SK-N-SH treated with all-trans-retinoic acid at 6 μM for 48 hours (cell line): ENCODE measurements around the gene ZNF362.

Source experiments
- ATAC-seq: fragments of 200-7000 bp; cut with Tn5 transposase; 3 replicates; pipeline ENCODE4 v1.9.1; 2020; ENCODE audit warnings: mild to moderate bottlenecking, moderate library complexity
- ARNTL ChIP-seq: fragments of 450-650 bp; formaldehyde crosslinking; IDR thresholded peaks from 2 replicates; pipeline ENCODE4 v1.5.0; 2020; ENCODE audit warnings: low read depth, mild to moderate bottlenecking, moderate library complexity, borderline replicate concordance
- CREB5 ChIP-seq: fragments of 250-450 bp; sonication (Bioruptor Pico); IDR thresholded peaks from 2 replicates; pipeline ENCODE4 v1.5.1; 2020; ENCODE audit warnings: low read depth, mild to moderate bottlenecking, moderate library complexity
- CSDC2 ChIP-seq: fragments of 250-450 bp; sonication (Bioruptor Pico); IDR thresholded peaks from 2 replicates; pipeline ENCODE4 v1.5.0; 2020; ENCODE audit warnings: mild to moderate bottlenecking, moderate library complexity
- CSRNP3 ChIP-seq: fragments of 250-450 bp; sonication (Bioruptor Pico); IDR thresholded peaks from 2 replicates; pipeline ENCODE4 v1.5.1; 2021; ENCODE audit warnings: mild to moderate bottlenecking, moderate library complexity
- ESRRG ChIP-seq: fragments of 250-450 bp; sonication (Bioruptor Pico); IDR thresholded peaks from 2 replicates; pipeline ENCODE4 v1.6.1; 2021; ENCODE audit warnings: mild to moderate bottlenecking
- GLIS3 ChIP-seq: fragments of 250-450 bp; sonication (Bioruptor Pico); IDR thresholded peaks from 2 replicates; pipeline ENCODE4 v1.5.0; 2020; ENCODE audit warnings: mild to moderate bottlenecking, moderate library complexity
- ISL1 ChIP-seq: fragments of 250-450 bp; sonication (Bioruptor Pico); IDR thresholded peaks from 2 replicates; pipeline ENCODE4 v2.1.2; 2022; ENCODE audit warnings: mild to moderate bottlenecking, moderate library complexity
- OSR1 ChIP-seq: fragments of 250-450 bp; sonication (Bioruptor Pico); IDR thresholded peaks from 2 replicates; pipeline ENCODE4 v1.8.0; 2022; ENCODE audit warnings: moderate library complexity, mild to moderate bottlenecking, inconsistent platforms
- PATZ1 ChIP-seq: fragments of 250-450 bp; sonication (Bioruptor Pico); IDR thresholded peaks from 2 replicates; pipeline ENCODE4 v1.8.0; 2020; ENCODE audit warnings: mild to moderate bottlenecking, moderate library complexity, borderline replicate concordance
- POU6F1 ChIP-seq: fragments of 250-450 bp; sonication (Bioruptor Pico); IDR thresholded peaks from 2 replicates; pipeline ENCODE4 v1.8.0; 2021; ENCODE audit warnings: low read depth, mild to moderate bottlenecking, moderate library complexity, borderline replicate concordance
- PPARA ChIP-seq: fragments of 250-450 bp; sonication (Bioruptor Pico); IDR thresholded peaks from 2 replicates; pipeline ENCODE4 v1.5.0; 2020; ENCODE audit warnings: mild to moderate bottlenecking, borderline replicate concordance
- SNAI2 ChIP-seq: fragments of 250-450 bp; sonication (Bioruptor Pico); IDR thresholded peaks from 2 replicates; pipeline ENCODE4 v1.5.0; 2020; ENCODE audit warnings: mild to moderate bottlenecking, moderate library complexity
- TCF4 ChIP-seq: fragments of 250-450 bp; sonication (Bioruptor Pico); IDR thresholded peaks from 2 replicates; pipeline ENCODE4 v1.8.0; 2021; ENCODE audit warnings: mild to moderate bottlenecking, moderate library complexity, borderline replicate concordance
- TOX ChIP-seq: fragments of 250-450 bp; sonication (Bioruptor Pico); IDR thresholded peaks from 2 replicates; pipeline ENCODE4 v1.8.0; 2021; ENCODE audit warnings: mild to moderate bottlenecking, moderate library complexity, borderline replicate concordance
- TSHZ2 ChIP-seq: fragments of 250-450 bp; sonication (Bioruptor Pico); IDR thresholded peaks from 2 replicates; pipeline ENCODE4 v1.5.0; 2020; ENCODE audit warnings: mild to moderate bottlenecking, moderate library complexity
- ZC3H10 ChIP-seq: fragments of 250-450 bp; sonication (Bioruptor Pico); IDR thresholded peaks from 2 replicates; pipeline ENCODE4 v1.5.1; 2021; ENCODE audit warnings: mild to moderate bottlenecking, moderate library complexity
- ZFP3 ChIP-seq: fragments of 250-450 bp; sonication (Bioruptor Pico); IDR thresholded peaks from 2 replicates; pipeline ENCODE4 v1.5.0; 2020; ENCODE audit warnings: mild to moderate bottlenecking, moderate library complexity
- ZFP30 ChIP-seq: fragments of 450-650 bp; formaldehyde crosslinking; IDR thresholded peaks from 2 replicates; pipeline ENCODE4 v1.5.0; 2022; ENCODE audit warnings: mild to moderate bottlenecking, moderate library complexity
- ZNF565 ChIP-seq: fragments of 450-650 bp; formaldehyde crosslinking; conservative IDR thresholded peaks from 2 replicates; pipeline ENCODE4 v1.5.0; 2020; ENCODE audit warnings: low read depth, mild to moderate bottlenecking, moderate library complexity
- ZNF70 ChIP-seq: fragments of 450-650 bp; formaldehyde crosslinking; IDR thresholded peaks from 2 replicates; pipeline ENCODE4 v1.5.0; 2020; ENCODE audit warnings: mild to moderate bottlenecking, moderate library complexity
- ZNF8 ChIP-seq: fragments of 450-650 bp; formaldehyde crosslinking; IDR thresholded peaks from 2 replicates; pipeline ENCODE4 v1.5.0; 2020; ENCODE audit warnings: mild to moderate bottlenecking, moderate library complexity

Gene ZNF362

GRCh38 chr1:33280091-33280661 is 23.9 kb downstream of the ZNF362 start (continued):
- TF ChIP-seq POU6F1 (CRISPR knock-in tag) (no peak), TOX (CRISPR knock-in tag) (no peak), ZFP30 (CRISPR knock-in tag) (no peak)

GRCh38 chr1:33281554-33282303 is 25.4 kb downstream of the ZNF362 start:
- ATAC-seq, result no peak
- TF ChIP-seq TOX (CRISPR knock-in tag), result no peak
- TF ChIP-seq ZFP3, result no peak
- TF ChIP-seq TCF4 (CRISPR knock-in tag), result no peak
- no peak for TF ChIP-seq GLIS3 (CRISPR knock-in tag)
- no peak for TF ChIP-seq ISL1 (CRISPR knock-in tag)
- no peak for TF ChIP-seq CSRNP3 (CRISPR knock-in tag)
- TF ChIP-seq SNAI2 (CRISPR knock-in tag), result no peak
- no peak for TF ChIP-seq ZNF8 (CRISPR knock-in tag)
- TF ChIP-seq CREB5, result no peak
- TF ChIP-seq ZNF565 (CRISPR knock-in tag), result no peak
- no peak for TF ChIP-seq OSR1 (CRISPR knock-in tag)
- no peak for TF ChIP-seq ZC3H10 (CRISPR knock-in tag)
- TF ChIP-seq ZNF70, result no peak
- TF ChIP-seq ESRRG (CRISPR knock-in tag), result no peak
- TF ChIP-seq CSDC2 (CRISPR knock-in tag), result no peak
- TF ChIP-seq ZFP30 (CRISPR knock-in tag), result no peak
- TF ChIP-seq ARNTL, result no peak

GRCh38 chr1:33282791-33283190 is 26.5 kb downstream of the ZNF362 start:
- TF ChIP-seq PATZ1 (CRISPR knock-in tag) (no peak), PPARA (no peak), ESRRG (CRISPR knock-in tag) (no peak), ZNF8 (CRISPR knock-in tag) (no peak), ISL1 (CRISPR knock-in tag) (no peak), ZNF565 (CRISPR knock-in tag) (no peak), ZFP3 (no peak), TSHZ2 (CRISPR knock-in tag) (no peak), CREB5 (no peak)
- TF ChIP-seq, all 23 proteins: peak for 0

More at GRCh38 chr1:33282791-33283190, 26.5 kb downstream of the ZNF362 start:
- ATAC-seq, result no peak
